HG02623 (cell line): Measurements from ENCODE around the gene TDRD7.
"Not testable (repeated sequence)": the region's sequence is repeated elsewhere in the genome, so short reads cannot be mapped to it uniquely, and the experiment has no call there.

Experiments used
- ATAC-seq: cut with Tn5 transposase; IDR thresholded peaks from one replicate; pipeline ENCODE4 v1.9.1; 2021; ENCODE audit warnings: moderate library complexity; ENCODE audit not compliant: unreplicated experiment

The TDRD7 gene

DNA sequence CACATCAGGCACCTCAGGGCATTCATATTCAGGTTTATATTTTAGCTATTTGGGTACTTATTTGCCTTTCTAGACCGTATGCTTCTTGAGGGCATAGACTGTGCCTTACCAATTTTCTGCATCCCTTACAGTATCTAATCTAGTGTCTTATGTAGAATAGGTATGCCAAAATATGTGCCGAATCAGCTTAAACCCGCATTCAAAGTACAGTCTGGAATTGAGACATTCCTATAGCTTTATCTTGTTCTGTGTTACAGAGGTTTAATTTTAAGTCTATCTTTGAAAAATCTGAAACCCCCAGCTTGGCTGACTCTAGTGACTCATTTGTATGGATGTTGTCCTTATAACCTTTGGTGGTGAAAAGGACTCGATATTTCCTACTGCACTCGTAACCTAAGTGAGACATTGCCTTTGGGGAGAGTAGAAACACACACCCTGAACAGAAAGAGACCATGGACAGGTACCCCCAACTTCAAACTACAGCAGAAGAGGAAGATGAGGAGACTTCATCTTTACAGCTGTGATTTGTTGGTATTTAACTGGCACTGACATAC, 62.6 kb downstream of the TDRD7 start:
- ATAC-seq, result no peak

DNA sequence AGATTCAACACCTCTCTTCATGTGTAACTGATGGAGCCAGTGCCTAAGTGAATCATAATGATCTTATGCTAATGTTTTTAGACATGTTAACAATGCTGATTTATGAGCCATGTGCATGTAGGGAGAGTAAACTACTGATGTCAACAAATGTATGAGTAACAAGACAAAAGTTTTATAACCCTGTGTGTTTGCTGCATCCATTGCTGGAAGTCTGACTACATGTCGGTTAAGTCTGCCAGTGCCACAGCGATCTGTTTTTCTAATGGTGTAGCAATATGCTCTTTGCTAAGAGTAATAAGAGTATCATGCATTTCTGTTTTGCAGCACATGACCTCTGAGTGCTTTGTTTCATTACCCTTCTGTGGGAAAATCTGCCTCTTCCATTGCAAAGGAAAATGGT, 63.2 kb downstream of the TDRD7 start:
- ATAC-seq, result no peak

DNA sequence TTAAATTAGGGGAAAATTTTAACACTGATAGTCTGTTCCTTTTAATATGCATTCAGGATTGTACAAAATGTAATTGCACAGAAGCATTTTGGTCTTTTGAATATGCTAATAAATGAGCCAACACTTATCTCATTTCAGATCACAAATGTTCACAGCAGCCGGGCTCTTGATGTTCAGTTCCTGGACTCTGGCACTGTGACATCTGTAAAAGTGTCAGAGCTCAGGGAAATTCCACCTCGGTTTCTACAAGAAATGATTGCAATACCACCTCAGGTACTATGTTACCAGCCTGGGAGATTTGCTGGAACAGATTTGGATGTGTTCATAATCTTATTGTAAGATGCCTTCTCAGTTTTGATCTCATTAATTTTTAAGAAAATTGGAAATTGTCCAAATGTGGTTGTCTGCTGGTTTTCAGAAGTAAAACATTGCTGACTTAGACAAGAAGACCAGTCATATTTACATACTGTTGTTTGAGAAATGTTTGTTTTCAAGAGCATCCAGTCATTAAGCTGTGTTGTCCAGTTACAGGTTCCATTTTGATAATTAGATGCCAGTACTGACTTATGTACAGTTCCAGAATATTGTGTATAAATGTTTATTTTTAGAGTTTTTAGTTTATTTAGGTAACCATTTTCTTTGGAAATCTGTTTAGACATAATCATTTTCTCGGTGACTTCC, 66.5 kb downstream of the TDRD7 start:
- no peak for ATAC-seq

DNA sequence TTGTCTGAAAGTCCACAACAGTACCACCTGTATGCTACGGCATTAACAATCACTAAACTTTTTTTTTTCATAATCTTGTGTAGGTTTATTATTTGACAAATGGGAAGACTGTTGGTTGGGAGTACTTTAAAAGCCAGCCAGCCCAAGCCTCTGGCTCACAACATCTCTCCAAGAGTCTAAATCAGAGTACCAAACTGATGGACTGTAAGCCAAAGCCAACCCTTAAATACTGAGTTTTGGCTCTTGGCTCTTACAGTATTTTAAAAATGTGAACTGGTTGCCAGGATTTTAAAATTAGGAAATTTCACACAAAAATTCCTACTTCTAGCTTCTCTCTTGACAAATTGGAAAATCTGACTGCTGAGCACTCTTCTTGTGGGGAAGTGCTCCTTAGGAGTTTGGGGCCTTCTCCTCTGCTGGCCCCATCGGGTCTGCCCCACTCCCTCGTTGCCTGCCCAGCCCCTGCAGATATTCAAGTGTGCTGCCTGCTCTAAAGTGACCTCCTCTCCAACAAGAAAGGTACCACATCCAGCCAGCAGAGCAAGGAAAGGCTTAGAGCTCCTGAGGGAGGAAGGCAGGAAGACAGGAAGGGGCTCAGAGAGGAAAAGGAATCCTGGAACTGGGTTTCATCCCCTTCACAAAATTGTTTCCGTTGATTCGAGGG, 67.7 kb downstream of the TDRD7 start:
- no peak for ATAC-seq

DNA sequence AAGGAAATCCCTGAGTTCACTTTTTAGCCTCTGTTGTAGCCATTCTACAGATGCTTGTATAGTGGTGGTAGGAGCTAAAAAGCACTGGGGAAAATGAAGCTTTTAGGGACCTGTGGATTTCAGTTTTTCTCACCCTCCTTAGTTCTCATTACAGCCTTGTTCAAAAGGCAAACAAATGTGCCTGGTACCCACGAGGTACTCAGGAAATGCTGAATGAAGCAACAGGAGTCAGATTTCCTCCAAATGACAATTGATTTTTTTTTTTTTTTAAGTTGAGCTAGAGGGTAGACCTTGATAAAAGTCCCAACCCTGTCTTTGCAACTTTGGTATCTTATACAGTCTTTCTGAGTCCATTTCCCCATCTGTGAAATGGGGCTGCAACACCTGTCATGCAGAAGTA, 68.3 kb downstream of the TDRD7 start:
- no peak for ATAC-seq

DNA sequence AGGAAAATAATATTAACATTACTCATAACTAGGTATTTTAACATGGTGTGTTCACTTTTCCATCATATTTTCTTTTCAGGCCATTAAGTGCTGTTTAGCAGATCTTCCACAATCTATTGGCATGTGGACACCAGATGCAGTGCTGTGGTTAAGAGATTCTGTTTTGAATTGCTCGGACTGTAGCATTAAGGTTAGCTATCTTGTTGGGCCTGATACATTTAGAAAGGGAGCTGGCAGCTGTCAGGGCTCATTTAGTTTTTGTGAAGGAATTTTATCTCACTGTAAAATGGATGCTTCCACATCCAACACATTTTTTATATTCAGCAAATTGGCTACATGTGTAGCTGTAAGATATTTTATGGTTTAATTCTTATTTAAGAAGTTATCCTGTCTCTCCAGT, 68.9 kb downstream of the TDRD7 start:
- no peak for ATAC-seq

DNA sequence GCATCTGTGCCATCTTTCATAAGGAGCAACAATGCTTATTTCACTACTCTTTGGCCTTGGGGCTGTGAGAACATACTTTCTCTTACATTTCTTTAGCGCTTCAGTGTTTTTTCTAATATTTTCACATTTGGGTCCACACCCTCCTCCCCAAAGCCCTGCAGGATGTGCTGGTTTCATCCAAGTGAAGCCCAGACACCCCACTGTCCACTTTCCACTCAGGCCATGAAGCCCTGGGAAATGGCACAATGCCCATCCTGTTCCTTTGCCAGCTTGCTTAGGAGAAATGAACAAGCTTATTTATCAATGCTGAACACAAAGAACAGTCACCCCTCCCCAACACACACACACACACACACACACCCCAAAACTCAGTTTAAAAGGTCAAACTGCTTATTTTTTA, 72.2 kb downstream of the TDRD7 start:
- no peak for ATAC-seq

DNA sequence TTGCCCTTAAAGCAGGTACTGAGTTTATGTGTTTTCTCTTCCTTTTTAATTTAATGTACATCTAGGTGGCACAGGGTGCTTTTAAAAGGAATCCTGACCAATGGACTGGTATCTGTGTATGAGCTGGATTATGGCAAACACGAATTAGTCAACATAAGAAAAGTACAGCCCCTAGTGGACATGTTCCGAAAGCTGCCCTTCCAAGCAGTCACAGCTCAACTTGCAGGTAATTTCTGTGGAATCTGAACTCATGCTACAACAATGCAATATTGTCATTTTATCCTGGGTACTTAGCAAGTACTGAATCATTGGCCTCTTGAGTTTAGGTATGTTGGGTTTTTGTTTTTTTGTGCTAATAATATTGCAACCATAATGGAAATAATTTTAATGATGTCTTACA, 75.2 kb downstream of the TDRD7 start:
- ATAC-seq, result no peak

DNA sequence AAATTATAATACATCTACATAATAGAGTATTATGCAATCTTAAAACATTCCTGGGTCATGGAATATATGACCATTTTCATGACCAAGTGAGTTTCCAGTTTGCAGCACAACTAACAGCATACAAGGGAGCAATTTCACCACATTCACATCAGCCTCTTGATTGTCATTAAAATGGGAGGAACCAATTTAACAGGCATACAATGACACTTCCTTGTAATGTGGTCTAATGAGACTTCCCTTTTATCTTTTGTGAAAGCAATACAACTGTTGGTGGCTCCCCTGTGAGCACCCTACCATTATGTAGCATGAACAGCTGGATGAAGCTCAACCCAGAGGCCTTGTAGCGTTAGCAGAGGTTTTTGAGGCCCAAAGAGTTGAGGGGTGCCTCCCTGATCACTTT, 76.0 kb downstream of the TDRD7 start:
- no peak for ATAC-seq

DNA sequence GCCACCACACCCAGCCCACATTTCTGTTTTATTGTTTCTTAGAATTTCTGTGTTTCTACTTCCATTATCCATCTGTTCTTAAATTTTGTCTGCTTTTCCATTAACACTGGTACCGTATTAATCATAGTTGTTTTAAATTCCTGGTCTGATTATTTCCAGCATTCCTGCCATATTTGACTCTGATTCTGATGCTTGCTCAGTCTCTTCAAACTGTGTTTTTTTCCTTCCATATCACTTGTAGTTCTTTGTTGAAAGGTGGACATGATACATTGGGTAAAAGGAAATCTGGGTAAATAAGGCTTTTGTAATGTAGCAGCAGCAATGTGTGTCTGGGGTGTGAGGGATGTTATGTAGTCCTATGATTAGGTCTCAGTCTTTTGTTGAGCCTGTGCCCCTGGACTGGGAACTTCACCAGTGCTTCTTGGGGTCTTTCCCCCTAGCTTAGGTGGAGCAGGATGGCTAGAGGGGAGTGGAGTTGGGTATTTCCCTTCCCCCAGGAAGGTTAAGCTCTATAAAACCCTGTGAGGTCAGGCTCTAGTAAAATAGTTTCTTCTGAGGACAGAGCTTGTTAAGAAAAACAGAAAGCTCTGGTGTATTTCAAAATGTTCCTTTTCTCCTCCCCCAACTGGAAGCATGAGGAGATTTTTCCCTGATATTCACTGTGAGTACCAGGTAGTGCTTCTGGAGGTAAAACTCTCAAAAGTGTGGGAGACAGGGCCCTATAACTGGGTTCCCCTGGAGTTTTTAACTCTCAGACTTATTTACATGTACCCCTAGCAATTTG, 79.5 kb downstream of the TDRD7 start:
- ATAC-seq, result no peak

DNA sequence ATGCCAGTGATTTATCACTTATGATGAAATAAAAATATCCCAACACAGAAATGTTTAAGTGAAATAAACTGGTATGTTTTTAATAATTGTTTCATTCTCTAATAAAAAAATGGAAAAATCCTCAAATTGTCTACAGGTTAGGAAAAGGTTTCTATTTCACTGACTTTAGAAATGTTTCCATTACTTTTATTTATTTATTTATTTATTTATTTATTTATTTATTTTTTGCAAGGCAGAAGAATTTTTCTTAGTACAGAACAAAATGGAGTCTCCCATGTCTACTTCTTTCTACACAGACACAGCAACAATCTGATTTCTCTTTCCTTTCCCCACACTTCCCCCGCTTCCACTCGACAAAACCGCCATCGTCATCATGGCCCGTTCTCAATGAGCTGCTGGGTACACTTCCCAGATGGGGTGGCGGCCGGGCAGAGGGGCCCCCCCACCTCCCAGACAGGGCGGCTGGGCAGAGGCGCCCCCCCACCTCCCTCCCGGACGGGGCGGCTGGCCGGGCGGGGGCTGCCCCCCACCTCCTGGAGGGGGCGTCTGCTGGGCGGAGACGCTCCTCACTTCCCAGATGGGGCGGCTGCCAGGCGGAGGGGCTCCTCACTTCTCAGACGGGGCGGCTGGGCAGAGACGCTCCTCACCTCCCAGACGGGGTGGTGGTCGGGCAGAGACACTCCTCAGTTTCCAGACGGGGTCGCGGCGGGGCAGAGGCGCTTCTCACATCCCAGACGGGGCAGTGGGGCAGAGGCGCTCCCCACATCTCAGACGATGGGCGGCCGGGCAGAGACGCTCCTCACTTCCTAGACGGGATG, 85.9 kb downstream of the TDRD7 start:
- not testable (repeated sequence) for ATAC-seq

DNA sequence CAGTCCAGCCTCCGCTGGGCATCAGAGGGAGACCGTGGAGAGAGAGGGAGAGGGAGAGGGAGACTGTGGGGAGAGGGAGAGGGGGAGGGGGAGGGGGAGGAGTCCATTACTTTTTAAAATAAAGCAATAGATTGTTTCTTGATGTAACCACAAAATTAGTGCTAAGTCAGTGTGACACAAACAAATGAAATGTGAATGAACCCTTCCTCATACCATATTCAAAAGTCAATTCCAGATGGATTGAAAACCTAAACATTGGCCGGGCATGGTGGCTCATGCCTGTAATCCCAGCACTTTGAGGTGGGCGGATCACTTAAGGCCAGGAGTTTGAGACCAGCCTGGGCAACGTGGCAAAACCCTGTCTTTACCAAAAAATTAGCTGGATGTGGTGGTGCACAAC, 87.0 kb downstream of the TDRD7 start:
- ATAC-seq, result not testable (repeated sequence)

DNA sequence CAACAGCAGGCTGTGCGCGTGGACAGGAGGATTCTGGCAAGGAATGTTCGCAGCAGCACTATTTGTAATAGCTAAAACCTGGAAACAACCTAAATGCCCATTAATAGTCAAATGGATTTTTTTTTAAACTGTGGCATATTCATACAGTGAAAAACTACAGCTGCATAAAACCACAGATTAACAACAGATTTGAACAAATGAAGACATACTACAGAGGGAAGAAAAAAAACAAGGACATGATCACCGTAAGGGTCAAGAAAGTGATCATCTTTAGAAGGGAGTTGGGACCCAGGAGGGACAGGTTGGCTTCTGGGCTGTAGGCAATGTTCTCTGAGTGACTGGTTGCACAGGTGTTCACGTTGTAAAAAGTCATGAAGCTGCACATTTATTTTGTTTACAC, 88.4 kb downstream of the TDRD7 start:
- ATAC-seq, result no peak

DNA sequence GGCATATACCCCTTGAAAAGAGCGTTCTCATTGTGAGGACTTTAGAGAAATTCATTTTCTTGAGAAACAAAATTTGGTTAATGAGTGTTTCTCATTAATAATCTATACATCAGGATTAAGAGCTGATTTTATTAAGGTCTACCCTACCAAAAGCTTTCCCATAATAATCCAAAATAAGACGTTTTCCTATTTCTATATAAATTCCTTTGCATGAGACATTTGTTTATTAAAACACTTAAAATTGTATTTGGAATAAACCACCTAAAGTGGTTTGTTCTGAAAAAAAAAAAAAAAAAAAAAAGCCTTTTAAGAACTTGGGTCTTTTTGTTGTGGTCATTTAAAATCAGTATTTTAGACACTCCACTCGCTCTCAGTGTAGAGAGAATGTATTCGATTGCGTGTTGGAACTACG, 88.9 kb downstream of the TDRD7 start:
- ATAC-seq, result no peak

DNA sequence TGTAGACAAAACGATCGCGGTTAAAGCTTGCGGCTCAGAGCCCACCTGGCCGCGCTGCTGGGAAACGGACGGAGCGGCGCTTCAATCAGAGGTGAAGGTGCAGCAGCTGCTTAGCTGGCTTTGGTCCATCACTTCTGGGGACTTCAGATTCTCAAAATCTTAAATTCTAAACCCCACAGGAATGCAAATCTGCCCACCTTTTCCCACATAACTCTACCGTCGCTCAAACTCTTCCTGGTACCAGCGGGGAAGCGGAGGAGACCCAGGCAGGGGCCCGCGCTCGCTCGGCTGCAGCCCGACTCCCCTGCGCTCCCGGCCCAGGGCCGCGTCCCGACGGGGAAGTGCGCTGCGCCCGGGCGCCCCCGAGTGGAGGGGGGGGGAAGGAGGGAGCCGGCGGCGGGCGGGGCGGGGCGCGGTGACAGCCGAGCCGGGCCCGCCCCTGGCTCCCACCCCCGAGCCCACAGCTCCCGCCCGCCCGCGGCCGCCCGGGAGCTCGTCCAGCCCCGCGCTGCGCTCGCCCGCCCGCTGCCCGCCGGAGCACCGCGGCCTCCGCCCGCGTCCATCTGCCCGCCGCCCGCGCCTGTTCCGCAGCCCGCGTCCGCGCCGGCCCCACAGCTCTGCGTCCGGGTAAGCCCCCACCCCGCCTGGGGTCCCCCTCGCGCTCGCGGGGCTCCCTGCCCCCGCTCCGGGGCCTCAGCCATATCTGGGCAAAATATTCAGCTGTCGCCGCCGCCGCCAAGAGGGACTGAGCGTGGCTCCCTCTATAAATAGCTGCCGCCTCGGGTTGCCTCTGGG, 89.5 kb downstream of the TDRD7 start, which contains the start of gene TMOD1:
TSS of gene TMOD1 (plus strand) at position 490 of the 795 bp plus-strand sequence. CDS start 22,523 bp downstream, outside the sequence.
- ATAC-seq, result peak; percentile 63

DNA sequence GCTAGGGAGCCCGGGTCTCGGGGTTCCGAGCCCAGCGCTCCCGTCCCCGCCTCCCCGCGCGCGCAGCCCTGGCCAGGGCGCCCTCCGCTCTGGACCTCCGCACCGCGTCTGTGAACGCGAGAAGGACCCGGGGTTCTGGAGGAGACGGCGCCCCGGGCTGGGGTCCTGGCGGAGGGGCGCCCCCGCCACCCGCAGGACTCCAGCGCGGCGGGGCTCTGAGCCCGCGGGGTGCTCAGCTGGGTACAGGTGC, 90.0 kb downstream of the TDRD7 start:
- peak; percentile 15 for ATAC-seq

DNA sequence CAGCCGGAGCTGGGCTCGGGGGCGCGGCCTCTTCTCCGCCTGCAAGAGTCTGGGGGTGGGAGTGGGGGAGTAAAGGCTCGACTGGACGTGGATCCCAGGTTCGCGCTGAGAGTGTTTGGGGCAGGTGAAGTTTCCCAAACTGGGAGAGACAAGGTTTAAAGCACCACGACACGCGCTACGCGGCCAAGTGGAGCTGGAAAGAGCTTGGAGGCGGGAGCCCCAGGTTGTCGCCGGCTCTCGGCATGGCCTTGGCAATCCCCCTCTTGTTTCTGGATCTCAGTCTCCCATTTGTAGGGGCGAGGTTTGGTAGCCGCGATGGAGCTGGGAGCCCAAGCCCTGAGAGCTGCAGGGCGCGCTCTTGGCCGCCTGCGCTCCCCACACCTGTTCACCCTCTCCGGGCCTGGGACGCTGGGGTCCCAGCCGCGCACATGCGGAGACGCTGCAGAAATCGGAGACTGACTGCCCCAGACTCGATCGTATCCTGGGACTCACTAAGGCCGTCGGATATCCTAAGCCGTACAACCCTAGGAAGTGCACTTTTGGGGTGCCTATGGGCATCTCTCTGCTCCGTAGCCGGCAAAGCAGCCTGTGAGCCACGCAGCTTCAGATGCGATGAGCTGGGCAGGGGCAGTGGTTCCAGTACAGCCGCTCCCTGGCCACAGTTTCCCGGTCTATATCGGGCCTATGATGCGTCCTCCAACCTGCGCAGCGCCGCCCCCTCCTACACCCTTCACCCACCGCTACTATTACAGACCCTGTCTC, 90.5 kb downstream of the TDRD7 start:
- ATAC-seq, result no peak

DNA sequence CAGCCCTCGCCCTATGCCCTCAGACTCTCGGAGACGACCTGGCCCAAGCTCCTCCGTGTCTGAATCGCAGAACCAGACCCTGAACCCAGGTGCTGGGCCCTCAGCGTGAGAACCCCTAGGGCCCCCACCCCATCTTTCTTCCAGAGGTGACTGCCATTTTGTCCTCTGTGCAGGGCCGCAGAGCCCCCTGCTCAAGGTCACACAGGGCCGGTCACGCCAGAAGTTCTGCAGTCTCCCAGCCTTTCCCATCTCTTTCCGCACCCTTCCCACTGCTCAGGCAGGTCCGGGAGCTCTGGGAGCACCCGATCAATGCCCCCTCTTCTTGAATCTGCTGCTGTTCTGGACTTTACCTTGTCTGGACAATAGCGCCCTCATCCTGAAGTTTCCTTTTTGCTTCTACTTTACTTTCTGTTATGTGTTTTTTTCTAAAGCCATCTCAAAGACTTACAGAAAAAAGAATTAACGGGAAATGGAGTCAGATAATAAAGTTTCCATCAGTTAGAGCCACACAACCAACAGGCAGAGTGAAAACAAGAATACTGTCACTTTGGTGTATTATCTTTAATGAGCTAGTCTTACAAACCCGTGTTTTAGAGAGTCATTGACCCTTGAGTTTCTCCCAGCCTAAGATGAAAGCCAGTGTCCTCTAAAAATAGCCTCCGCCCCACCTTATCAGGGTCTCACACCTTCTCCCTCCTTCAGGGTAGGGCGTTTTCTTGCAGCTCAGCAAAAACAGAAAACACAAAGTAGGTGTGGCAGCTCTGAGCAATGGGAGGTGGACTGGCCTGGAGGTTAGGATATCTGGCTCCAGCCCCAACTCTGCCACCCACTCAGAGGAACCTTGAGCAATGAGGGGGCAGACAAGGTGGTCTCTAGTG, 91.3 kb downstream of the TDRD7 start:
- no peak for ATAC-seq

DNA sequence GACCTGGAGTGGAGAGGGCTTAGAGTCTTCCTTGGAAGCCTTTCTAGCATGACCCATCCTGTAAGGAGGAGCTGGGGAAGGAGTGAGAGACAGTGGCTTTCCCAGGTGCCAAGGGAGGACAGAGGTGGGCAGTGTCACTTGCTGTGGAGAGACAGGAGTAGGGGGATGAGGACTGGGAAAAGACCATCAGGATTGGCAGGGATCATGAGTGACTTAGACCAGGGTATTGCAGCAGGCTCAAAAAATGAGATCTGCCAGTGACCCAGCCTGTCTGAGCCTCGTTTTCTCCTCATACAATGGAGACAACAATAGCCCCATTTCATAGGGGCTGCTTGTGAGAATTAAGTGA, 91.9 kb downstream of the TDRD7 start:
- ATAC-seq, result no peak
